AML-193 (cell line): ENCODE measurements around the gene CCDC187.
A peak's percentile ranks its signal among the peaks of the same experiment; 100 is the strongest.

ENCODE experiments used
- DNase-seq, 2 experiments: peaks; one replicate each; lab custom pipeline; 2025; lab: John Stamatoyannopoulos, UW

The CCDC187 gene

DNA sequence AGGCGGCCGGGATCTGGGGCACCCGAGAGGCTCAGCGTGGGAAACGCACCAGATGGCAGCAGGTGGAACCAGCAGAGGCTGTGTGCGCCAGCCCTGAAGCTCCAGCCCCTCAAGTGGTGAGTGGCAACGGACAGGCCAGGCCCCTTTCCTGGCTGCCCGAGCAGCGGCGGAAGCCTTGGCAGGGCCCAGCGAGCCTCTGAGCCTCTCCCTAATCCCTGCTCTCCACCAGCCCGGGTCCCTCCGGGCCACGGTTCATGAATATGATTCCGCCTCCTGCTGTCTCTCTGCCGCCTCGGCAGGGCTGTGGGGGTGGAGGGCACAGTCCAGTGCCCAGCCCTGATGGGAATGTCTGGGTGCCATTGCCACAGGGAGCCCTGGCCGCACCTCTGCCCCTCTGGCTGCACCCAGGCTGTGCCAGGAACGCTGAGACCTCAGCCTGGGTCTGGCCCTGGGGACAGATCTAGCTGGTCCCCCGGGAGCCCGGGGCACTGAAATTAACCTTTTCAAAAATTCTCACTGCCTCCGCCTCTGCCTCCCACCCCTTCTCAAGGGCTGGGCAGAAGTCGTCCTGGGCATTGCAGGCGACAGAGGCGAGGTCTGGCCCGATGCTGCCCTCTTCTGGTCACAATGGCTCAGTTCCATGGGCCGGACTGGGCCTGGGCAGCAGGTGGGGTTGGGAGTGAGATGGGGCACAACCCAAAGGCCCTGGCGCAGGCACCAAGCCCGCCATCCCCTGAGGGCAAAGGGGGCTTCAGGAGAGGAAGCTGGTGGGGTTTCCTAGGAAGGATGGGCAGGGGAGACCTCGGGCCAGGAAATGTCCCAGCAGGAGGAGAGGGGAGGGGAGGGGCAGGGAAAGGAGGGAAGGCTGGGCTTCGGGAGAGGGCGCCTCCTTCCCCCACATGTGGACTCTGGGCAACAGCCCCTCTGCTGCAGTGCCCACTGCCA is 20.3 kb downstream of the CCDC187 start:
- peak; percentile 42 to 47 for DNase-seq

- DNase-seq, result no peak
These were observed 21.5 kb downstream of the CCDC187 start for GRCh38 chr9:136282272-136282861.

GRCh38 chr9:136281421-136282271 is 22.2 kb downstream of the CCDC187 start:
- no peak for DNase-seq

GRCh38 chr9:136280535-136281315 is 23.2 kb downstream of the CCDC187 start:
- no peak for DNase-seq

DNA sequence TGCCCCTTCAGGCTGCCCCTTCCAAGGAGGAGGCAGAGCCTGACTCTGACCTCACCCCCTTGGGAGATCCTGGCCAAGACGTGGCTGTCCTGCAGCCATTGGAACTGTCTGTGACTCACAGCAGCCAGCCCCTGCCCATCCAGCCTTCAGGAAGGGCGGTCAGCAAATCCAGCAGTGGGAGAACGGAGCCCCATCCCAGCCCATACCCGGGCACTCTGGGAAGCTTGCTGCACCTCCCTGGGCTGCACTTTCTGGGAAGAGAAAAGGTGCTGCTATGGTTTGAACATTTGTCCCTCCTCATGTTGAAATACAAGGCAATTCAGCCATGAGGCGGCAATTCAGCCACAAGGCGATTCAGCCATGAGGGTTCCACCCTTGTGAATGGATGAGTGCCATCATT is 24.4 kb downstream of the CCDC187 start:
- DNase-seq, result no peak

DNA sequence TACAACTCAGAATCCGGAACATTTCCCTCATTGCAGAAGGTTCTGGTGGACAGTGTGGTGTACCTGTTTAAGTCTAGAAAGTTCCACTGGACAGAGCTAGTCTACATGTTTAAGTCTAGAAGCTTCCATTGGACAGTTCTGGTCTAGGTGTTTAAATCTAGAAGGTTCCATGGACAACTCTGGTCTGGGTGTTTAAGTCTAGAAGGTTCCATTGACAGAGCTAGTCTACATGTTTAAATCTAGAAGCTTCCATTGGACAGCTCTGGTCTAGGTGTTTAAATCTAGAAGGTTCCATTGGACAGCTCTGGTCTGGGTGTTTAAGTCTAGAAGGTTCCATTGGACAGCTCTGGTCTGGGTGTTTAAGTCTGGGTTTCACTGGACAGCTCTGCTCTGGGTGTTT is 25.0 kb downstream of the CCDC187 start:
- no peak for DNase-seq

- no peak for DNase-seq
These were observed 25.7 kb downstream of the CCDC187 start for GRCh38 chr9:136278221-136278620.

DNA sequence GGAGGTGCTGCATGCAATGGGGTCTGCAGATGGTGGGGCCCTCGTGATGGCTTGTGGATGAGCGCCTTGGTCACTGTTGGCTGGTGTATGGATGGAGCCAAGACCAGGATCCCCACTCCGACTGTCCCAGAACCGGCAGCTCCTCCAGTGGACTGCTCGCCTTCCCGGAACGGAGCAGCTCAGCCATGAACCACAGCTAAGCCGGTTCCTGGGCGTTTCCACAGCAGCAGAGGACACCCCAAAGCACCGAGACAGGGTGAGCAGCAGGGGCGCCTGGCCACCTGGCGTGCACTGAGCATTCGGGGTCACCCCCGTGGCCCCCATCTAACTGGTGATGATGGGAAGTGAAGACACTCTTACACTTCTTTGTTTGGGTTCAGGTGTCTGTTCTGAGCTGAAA is 26.1 kb downstream of the CCDC187 start:
- no peak for DNase-seq

GRCh38 chr9:136276716-136277115 is 27.2 kb downstream of the CCDC187 start:
- DNase-seq, result no peak

- no peak for DNase-seq
These were observed 28.1 kb downstream of the CCDC187 start for GRCh38 chr9:136275655-136276429.

GRCh38 chr9:136274786-136275654 is 28.9 kb downstream of the CCDC187 start:
- DNase-seq, result no peak

- no peak for DNase-seq
These were observed 29.7 kb downstream of the CCDC187 start for GRCh38 chr9:136273921-136274785.

GRCh38 chr9:136273244-136273865 is 30.5 kb downstream of the CCDC187 start:
- DNase-seq, result no peak

- no peak for DNase-seq
These were observed 33.7 kb downstream of the CCDC187 start for GRCh38 chr9:136270173-136270705.

DNA sequence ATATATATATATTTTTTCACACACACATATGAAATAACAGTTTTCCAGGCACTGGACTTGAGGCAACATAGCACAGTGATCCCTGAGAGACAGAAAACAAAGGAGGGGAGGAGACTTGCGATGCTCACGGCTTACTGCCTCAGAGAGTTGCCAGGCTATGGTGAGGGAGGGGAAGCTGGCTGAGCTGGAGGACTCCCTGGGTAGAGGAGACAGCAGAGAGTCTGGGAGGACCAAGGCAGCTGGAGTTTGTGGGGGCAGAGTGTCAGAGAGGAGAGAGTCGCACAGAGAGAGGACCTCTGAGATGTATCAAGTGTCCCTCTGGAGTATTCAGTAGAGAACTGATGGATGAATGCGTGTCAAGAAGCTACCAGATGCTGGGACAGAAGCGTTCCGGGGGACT is 35.2 kb downstream of the CCDC187 start:
- DNase-seq, result no peak

DNA sequence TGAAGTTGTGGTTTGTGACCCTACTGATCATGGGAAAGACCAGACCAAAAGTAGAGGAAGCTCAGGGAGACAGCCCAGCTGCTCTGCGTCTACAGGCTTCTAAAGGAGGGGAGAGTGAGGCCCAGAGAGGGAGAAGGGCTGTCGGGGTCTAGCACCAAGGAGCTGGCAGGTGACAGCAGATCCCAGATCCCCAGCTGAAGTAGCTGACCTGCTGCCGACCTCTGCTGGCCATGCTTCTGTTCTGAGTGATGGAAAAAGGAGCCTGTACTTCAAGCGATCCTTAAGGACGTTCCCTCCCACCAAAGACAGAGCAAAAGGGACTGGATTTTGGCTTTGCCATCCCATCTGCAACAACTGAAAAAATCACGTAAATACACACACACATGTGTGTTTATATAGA is 35.6 kb downstream of the CCDC187 start:
- no peak for DNase-seq

- DNase-seq, result peak; percentile 64 to 69
These were observed 36.4 kb downstream of the CCDC187 start for GRCh38 chr9:136267261-136268111.
